Cardiac muscle cell (in vitro differentiated cells and primary cell): Measurements from ENCODE around the gene TNNT2. TPM values are rescaled to one million over a fixed set of nuclear protein-coding genes. Genes with fewer than 3 reads are reported as not detected.

Experiments
- DNase-seq, 2 donors: peaks; one replicate each; pipeline versions ENCODE4 v3.0.0 to v3.0.0-alpha.2; 2010 to 2017; ENCODE audit warnings: low read depth in 1 of 2, low spot score in 1 of 2
- H3K27ac ChIP-seq: fragments of 200-600 bp; sonication (generic); 2 replicates; pipeline ENCODE4 v1.5.1; 2016
- H3K27me3 ChIP-seq: fragments of 200-600 bp; sonication (generic); 2 replicates; pipeline ENCODE4 v1.6.0; 2016; ENCODE audit warnings: control low read depth
- H3K36me3 ChIP-seq: fragments of 200-600 bp; sonication (generic); 2 replicates; pipeline ENCODE4 v1.5.1; 2016; ENCODE audit warnings: control low read depth
- H3K4me1 ChIP-seq: fragments of 200-600 bp; sonication (generic); 2 replicates; pipeline ENCODE4 v1.8.1; 2017; ENCODE audit warnings: low read depth, mild to moderate bottlenecking, mixed run types
- H3K4me3 ChIP-seq: fragments of 200-600 bp; sonication (generic); 2 replicates; pipeline ENCODE4 v1.5.1; 2016; ENCODE audit warnings: mild to moderate bottlenecking
- H3K9me3 ChIP-seq: fragments of 200-600 bp; sonication (generic); 2 replicates; pipeline ENCODE4 v1.5.1; 2017; ENCODE audit warnings: low read depth, mild to moderate bottlenecking, control low read depth
- polyA plus RNA-seq: library from polyadenylated mRNA; unstranded; fragments of >200 nt; fragmentation: Nextera tagmentation; extraction: Ambion mirVana; gene quantifications from 2 replicates; pipeline ENCODE4 v1.2.1, GENCODE V29; 2016
- total RNA-seq: library from RNA; depleted of rRNA; stranded (reverse); fragments of >200 nt; gene quantifications from 2 replicates; pipeline ENCODE4 v1.2.3, GENCODE V29; 2016
- TF ChIP-seq, protein P1 (sequence below): IDR thresholded peaks from 2 replicates; pipeline ENCODE4 v1.5.1; 2012; ENCODE audit warnings: low read depth, mild to moderate bottlenecking, low read length

Gene TNNT2
- total and polyA plus RNA-seq, 2 experiments from 2014 or later = 7,232 to 9,291 TPM

DNA sequence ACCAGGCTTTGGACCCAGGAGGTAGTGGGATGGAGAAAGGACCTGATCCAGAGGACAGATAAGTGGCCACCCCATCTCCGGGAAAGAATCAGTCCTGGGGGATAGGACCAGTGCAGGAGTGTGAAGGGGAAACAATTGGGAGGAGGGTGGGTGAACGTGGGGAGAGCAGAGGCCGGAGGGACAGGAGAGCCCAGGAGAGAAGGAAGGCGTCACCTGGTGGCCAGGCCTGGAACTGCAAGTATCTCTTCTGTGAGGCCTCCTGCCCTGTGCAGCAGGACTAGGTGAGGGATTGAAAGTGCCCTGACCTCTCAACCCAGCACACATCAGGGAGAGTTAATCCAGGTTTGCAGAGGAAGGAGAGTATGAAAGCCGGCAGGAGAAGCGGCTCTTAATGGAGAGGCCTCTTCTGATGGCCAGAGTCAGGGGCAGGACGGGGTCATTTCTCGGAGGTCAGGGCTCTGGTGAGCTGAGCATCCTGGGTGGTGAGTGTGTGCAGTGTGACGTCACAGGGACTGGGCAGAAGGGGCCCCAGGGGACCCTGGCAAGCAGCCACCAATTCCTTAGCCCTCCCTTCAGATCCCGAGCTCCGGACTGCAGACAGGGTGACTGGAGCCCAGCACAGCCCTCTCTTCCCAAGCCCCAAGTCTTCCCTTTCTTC lies 30.8 kb upstream of the TNNT2 start:
- Histone ChIP-seq H3K27ac (peak overlapping the region; percentile 96), H3K9me3 (no peaks in the 10 kb centered on the region)
- TF ChIP-seq, protein P1, sequence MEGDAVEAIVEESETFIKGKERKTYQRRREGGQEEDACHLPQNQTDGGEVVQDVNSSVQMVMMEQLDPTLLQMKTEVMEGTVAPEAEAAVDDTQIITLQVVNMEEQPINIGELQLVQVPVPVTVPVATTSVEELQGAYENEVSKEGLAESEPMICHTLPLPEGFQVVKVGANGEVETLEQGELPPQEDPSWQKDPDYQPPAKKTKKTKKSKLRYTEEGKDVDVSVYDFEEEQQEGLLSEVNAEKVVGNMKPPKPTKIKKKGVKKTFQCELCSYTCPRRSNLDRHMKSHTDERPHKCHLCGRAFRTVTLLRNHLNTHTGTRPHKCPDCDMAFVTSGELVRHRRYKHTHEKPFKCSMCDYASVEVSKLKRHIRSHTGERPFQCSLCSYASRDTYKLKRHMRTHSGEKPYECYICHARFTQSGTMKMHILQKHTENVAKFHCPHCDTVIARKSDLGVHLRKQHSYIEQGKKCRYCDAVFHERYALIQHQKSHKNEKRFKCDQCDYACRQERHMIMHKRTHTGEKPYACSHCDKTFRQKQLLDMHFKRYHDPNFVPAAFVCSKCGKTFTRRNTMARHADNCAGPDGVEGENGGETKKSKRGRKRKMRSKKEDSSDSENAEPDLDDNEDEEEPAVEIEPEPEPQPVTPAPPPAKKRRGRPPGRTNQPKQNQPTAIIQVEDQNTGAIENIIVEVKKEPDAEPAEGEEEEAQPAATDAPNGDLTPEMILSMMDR = peak; percentile 98

DNA sequence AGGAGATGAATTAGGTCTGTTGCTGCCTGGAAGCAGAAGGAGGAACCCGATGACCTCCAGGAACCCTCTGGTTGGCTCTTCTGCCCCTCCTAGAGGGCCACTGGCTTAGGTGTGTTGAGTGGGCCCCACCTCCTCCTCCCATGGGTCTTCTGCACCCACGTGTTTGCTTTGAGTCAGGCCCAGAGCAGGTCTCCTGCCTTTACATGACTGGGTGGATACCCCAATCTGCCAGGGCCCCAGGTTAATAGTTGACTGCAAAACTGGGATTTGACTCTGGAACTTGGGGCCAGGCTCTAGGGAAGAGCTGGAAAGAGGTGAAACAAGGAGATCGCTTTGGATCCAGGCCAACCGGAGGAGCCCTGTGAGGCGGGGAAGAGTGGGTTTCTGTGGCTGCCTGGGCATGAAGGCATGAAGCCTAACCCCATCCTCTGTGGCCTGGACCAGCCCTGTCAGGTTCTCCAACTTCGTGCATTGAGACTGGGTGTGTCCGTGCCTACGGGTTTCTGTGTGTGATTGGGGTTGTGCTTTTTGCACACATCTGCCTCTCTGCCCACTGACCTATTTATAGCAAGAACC lies 29.4 kb upstream of the TNNT2 start:
- H3K27me3 ChIP-seq = no peaks in the 10 kb centered on the region
- H3K9me3 ChIP-seq = no peaks in the 10 kb centered on the region
- DNase-seq = no peak
- peaks cover 52% of the 10 kb centered on the region for H3K4me1 ChIP-seq
- TF ChIP-seq, protein P1 = no peak
- H3K4me3 ChIP-seq = no peak overlapping the region
- H3K27ac ChIP-seq = peak overlapping the region; percentile 96
- H3K36me3 ChIP-seq = peaks cover 47% of the 10 kb centered on the region

More for the DNA sequence above, 30.8 kb upstream of the TNNT2 start:
- H3K36me3 ChIP-seq = peaks cover 61% of the 10 kb centered on the region
- no peaks in the 10 kb centered on the region for H3K27me3 ChIP-seq
- no peak overlapping the region for H3K4me3 ChIP-seq
- peak; percentile 80 to 92 for DNase-seq
- peaks cover 54% of the 10 kb centered on the region for H3K4me1 ChIP-seq

DNA sequence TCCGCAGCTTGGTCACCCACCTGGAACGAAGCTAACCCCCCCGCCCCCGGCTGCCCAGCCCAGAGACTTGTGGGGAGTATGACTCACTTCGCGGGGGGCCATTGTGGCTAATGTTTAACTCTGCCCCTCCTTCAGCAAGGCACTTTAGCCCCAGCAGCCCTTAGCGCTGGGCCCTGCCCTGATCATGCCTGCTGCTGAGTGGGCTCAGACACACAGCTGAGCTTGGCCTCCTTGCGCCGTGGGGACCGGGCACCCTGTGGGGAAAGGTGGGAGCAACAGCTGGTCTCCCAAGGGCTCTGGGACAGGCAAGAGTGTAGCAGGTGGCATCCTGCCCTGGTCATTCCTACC lies 28.0 kb upstream of the TNNT2 start:
- Histone ChIP-seq H3K36me3 (peaks cover 34% of the 10 kb centered on the region), H3K27me3 (no peaks in the 10 kb centered on the region), H3K27ac (peak overlapping the region; percentile 96), H3K4me3 (no peak overlapping the region), H3K4me1 (peaks cover 65% of the 10 kb centered on the region), H3K9me3 (no peaks in the 10 kb centered on the region)
- no peak for DNase-seq
- TF ChIP-seq, protein P1 = no peak

DNA sequence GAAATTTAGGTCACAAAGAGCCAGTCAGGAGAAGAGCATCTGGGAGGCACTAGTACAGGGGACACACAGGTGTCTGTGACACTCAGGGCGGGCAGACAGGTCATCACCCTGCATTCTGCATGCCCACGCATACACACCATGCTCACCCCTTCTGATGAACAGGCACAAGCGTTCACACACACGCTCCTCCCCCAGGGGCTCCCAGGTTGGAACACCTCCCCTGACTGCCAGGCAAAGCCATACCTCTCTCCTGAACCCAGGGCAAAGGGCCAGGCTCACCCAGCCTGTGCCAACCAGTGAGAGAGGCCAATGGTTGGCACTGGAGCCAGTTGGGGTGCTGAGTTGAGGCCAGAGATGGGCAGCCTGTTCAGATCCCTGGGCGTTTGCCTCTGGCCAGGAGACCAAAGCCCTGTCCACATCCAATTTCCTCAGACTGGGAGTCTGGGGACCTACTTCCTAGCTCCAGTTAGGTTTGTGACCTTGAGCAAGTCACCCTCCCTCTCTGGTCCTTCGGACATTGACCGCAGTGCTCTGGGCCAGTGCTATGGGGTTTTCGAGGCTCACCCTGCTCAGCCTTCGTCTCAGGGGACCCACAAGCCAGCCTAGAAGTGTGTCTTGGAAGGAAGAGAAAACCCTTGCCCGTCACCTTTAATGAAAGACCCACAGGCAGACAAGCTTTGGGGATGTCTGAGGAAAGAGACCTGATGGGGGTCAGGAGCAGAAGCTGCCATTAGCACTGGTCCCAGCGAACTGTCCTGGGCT lies 27.4 kb upstream of the TNNT2 start:
- H3K27me3 ChIP-seq = no peaks in the 10 kb centered on the region

DNA sequence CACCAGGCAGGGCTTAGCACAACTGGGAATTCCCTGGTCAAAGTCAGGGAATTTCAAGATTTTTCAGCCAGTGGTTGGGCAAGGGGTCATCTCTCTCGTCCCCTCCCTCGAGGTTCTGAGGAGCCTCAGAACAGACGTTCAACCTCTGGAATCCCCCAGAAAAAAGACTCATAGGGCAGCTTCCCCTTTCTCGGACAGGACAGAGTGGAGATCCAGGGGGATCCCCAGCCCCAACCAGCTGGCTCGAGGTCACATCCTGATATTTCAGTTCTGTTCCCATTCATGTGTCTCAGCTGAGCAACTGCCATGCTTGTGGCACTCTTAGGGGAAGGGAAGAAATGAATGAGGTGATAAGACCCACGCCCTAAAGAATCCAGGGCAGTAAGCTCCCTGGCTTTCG lies 26.6 kb upstream of the TNNT2 start:
- Histone ChIP-seq H3K36me3 (peaks cover 20% of the 10 kb centered on the region), H3K4me1 (peaks cover 64% of the 10 kb centered on the region), H3K27ac (peak overlapping the region; percentile 59), H3K4me3 (no peak overlapping the region), H3K9me3 (no peaks in the 10 kb centered on the region), H3K27me3 (no peaks in the 10 kb centered on the region)
- DNase-seq = no peak
- TF ChIP-seq, protein P1 = no peak

More for the DNA sequence above, 27.4 kb upstream of the TNNT2 start:
- Histone ChIP-seq H3K36me3 (peaks cover 28% of the 10 kb centered on the region), H3K4me3 (no peak overlapping the region), H3K4me1 (peaks cover 64% of the 10 kb centered on the region), H3K27ac (peak overlapping the region; percentile 96), H3K9me3 (no peaks in the 10 kb centered on the region)
- DNase-seq = no peak
- TF ChIP-seq, protein P1 = no peak
